HCT116 (cell line): ENCODE data around the gene EPHX1.

Experiments used
- CBX3 ChIP-seq: IDR thresholded peaks from 2 replicates; pipeline ENCODE4 v1.6.1; 2012; ENCODE audit warnings: low read depth
- ELF1 ChIP-seq: IDR thresholded peaks from 2 replicates; pipeline ENCODE4 v1.6.1; 2012; ENCODE audit warnings: low read depth, borderline replicate concordance
- EZH2 ChIP-seq: fragments of 200-600 bp; sonication (generic); IDR thresholded peaks from 2 replicates; pipeline ENCODE4 v1.6.1; 2017; ENCODE audit warnings: antibody characterized with exemption, mixed run types
- EZH2phosphoT487 ChIP-seq: fragments of 200-600 bp; IDR thresholded peaks from 2 replicates; pipeline ENCODE4 v1.6.1; 2018; ENCODE audit warnings: antibody characterized with exemption, borderline replicate concordance
- JUND ChIP-seq: IDR thresholded peaks from 2 replicates; pipeline ENCODE4 v1.6.1; 2012
- POLR2A ChIP-seq: IDR thresholded peaks from 2 replicates; pipeline ENCODE4 v1.7.0; 2011; ENCODE audit warnings: borderline replicate concordance; ENCODE audit not compliant: insufficient read depth, insufficient read length; ENCODE audit errors: extremely low read depth
- POLR2AphosphoS5 ChIP-seq: IDR thresholded peaks from 2 replicates; pipeline ENCODE4 v1.6.1; 2011; ENCODE audit warnings: mild to moderate bottlenecking, low read depth, low read length, moderate library complexity
- SIN3A ChIP-seq: IDR thresholded peaks from 2 replicates; pipeline ENCODE4 v1.6.1; 2012; ENCODE audit warnings: low read depth
- SP1 ChIP-seq: IDR thresholded peaks from 2 replicates; pipeline ENCODE4 v1.6.1; 2012; ENCODE audit warnings: low read depth
- TCF7L2 ChIP-seq: IDR thresholded peaks from 2 replicates; pipeline ENCODE4 v1.7.0; 2011; ENCODE audit warnings: borderline replicate concordance, inconsistent platforms; ENCODE audit not compliant: insufficient read depth, insufficient read length; ENCODE audit errors: extremely low read depth
- ZFX ChIP-seq: fragments of 450-650 bp; IDR thresholded peaks from 2 replicates; pipeline ENCODE4 v1.6.1; 2017
- ZNF274 ChIP-seq: fragments of 200-500 bp; sonication (Bioruptor generic); IDR thresholded peaks from 2 replicates; pipeline ENCODE4 v1.6.1; 2014; ENCODE audit warnings: mild to moderate bottlenecking, low read depth, low read length, inconsistent platforms
- TF ChIP-seq, protein P1 (sequence below), 3 experiments: fragments of 200-600 bp in 1 of 3; sonication (generic) in 1 of 3; IDR thresholded peaks in 2 of 3; conservative IDR thresholded peaks in 1 of 3; 2 replicates each; pipeline ENCODE4 v1.5.1; 2012 to 2017; ENCODE audit warnings: low read depth in 2 of 3, low read length in 2 of 3, antibody characterized with exemption in 1 of 3, borderline replicate concordance in 1 of 3, control low read depth in 1 of 3, mild to moderate bottlenecking in 1 of 3, mixed read lengths in 1 of 3, mixed run types in 1 of 3, moderate library complexity in 1 of 3; ENCODE audit not compliant: insufficient read depth in 1 of 3
- TF ChIP-seq, protein P2 (sequence below): IDR thresholded peaks from 2 replicates; pipeline ENCODE4 v1.6.1; 2012; ENCODE audit warnings: low read depth

DNA sequence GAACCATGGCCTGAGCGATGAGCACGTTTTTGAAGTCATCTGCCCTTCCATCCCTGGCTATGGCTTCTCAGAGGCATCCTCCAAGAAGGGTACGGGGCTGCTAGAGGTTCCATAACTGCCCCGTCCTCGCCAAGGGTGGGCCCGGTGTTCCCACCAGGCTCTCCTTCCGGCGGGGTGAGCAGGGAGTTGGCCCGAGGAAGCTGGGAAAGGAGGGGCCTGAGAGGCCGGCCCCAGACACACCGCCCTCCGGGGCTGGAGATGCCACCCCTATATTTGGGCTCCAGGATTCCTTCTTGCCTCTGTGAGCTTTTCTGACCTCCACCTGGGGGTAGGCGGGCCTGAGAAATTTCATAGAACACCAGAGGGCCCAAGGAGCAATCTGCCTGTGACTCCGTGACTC lies 28.9 kb downstream of the EPHX1 start:
- TF ChIP-seq SIN3A (no peak), POLR2A (no peak), JUND (no peak), TCF7L2 (no peak), EZH2phosphoT487 (no peak), POLR2AphosphoS5 (no peak), ZFX (no peak), EZH2 (no peak), CBX3 (no peak), ELF1 (no peak), ZNF274 (no peak), SP1 (no peak)
- TF ChIP-seq, protein P1, sequence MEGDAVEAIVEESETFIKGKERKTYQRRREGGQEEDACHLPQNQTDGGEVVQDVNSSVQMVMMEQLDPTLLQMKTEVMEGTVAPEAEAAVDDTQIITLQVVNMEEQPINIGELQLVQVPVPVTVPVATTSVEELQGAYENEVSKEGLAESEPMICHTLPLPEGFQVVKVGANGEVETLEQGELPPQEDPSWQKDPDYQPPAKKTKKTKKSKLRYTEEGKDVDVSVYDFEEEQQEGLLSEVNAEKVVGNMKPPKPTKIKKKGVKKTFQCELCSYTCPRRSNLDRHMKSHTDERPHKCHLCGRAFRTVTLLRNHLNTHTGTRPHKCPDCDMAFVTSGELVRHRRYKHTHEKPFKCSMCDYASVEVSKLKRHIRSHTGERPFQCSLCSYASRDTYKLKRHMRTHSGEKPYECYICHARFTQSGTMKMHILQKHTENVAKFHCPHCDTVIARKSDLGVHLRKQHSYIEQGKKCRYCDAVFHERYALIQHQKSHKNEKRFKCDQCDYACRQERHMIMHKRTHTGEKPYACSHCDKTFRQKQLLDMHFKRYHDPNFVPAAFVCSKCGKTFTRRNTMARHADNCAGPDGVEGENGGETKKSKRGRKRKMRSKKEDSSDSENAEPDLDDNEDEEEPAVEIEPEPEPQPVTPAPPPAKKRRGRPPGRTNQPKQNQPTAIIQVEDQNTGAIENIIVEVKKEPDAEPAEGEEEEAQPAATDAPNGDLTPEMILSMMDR (IDR thresholded peaks at IDR 0.05 in 2 of 3, conservative IDR thresholded peaks at IDR 0.05 in 1 of 3; ENCODE audit: borderline replicate concordance in 1 of 3, insufficient read depth in 1 of 3, low read depth in 2 of 3, low read length in 2 of 3) = no peak
- TF ChIP-seq, protein P2, sequence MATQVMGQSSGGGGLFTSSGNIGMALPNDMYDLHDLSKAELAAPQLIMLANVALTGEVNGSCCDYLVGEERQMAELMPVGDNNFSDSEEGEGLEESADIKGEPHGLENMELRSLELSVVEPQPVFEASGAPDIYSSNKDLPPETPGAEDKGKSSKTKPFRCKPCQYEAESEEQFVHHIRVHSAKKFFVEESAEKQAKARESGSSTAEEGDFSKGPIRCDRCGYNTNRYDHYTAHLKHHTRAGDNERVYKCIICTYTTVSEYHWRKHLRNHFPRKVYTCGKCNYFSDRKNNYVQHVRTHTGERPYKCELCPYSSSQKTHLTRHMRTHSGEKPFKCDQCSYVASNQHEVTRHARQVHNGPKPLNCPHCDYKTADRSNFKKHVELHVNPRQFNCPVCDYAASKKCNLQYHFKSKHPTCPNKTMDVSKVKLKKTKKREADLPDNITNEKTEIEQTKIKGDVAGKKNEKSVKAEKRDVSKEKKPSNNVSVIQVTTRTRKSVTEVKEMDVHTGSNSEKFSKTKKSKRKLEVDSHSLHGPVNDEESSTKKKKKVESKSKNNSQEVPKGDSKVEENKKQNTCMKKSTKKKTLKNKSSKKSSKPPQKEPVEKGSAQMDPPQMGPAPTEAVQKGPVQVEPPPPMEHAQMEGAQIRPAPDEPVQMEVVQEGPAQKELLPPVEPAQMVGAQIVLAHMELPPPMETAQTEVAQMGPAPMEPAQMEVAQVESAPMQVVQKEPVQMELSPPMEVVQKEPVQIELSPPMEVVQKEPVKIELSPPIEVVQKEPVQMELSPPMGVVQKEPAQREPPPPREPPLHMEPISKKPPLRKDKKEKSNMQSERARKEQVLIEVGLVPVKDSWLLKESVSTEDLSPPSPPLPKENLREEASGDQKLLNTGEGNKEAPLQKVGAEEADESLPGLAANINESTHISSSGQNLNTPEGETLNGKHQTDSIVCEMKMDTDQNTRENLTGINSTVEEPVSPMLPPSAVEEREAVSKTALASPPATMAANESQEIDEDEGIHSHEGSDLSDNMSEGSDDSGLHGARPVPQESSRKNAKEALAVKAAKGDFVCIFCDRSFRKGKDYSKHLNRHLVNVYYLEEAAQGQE = no peak
